Measurements from ENCODE around the gene STYXL1.
"Not testable (repeated sequence)": the region's sequence is repeated elsewhere in the genome, so short reads cannot be mapped to it uniquely, and the experiment has no call there.

The STYXL1 gene

GRCh38 chr7:76065016-76065612 is 17.3 kb upstream of the STYXL1 start:
- no peak for DNase-seq

- no peak for DNase-seq
These were observed 16.6 kb upstream of the STYXL1 start for GRCh38 chr7:76064208-76064970.

GRCh38 chr7:76063525-76063924 is 15.7 kb upstream of the STYXL1 start:
- DNase-seq = no peak

GRCh38 chr7:76063114-76063513 is 15.3 kb upstream of the STYXL1 start:
- no peak for DNase-seq

- no peak for DNase-seq
These were observed 14.5 kb upstream of the STYXL1 start for GRCh38 chr7:76062254-76062653.

- DNase-seq = no peak
These were observed 13.0 kb upstream of the STYXL1 start for GRCh38 chr7:76060842-76061241.

GRCh38 chr7:76058745-76059144 is 10.9 kb upstream of the STYXL1 start:
- DNase-seq = not testable (repeated sequence)

- DNase-seq = no peak
These were observed 10.0 kb upstream of the STYXL1 start for GRCh38 chr7:76057813-76058145.

GRCh38 chr7:76057103-76057812 is 9.5 kb upstream of the STYXL1 start:
- DNase-seq = no peak

GRCh38 chr7:76056241-76056640 is 8.4 kb upstream of the STYXL1 start:
- DNase-seq = no peak

- no peak for DNase-seq
These were observed 6.6 kb upstream of the STYXL1 start for GRCh38 chr7:76054123-76055120.

GRCh38 chr7:76053461-76053860 is 5.7 kb upstream of the STYXL1 start:
- no peak for DNase-seq

- not testable (repeated sequence) for DNase-seq
These were observed 4.9 kb upstream of the STYXL1 start for GRCh38 chr7:76052681-76053080.

GRCh38 chr7:76051840-76052239 is 4.0 kb upstream of the STYXL1 start:
- DNase-seq = no peak

GRCh38 chr7:76050545-76050944 is 2.7 kb upstream of the STYXL1 start:
- DNase-seq = no peak

GRCh38 chr7:76049295-76049694 is 1.5 kb upstream of the STYXL1 start:
- DNase-seq = peak; percentile 3

- DNase-seq = peak; percentile 10
These were observed 828 bp upstream of the STYXL1 start for GRCh38 chr7:76048668-76048988.

- no peak for DNase-seq
These were observed 442 bp downstream of the STYXL1 start for GRCh38 chr7:76047305-76047810.

- DNase-seq = no peak
These were observed 3.4 kb downstream of the STYXL1 start for GRCh38 chr7:76044375-76044865.

- DNase-seq = no peak
These were observed 7.7 kb downstream of the STYXL1 start for GRCh38 chr7:76040126-76040525.

GRCh38 chr7:76037310-76037709 is 10.5 kb downstream of the STYXL1 start:
- DNase-seq = no peak

- DNase-seq = no peak
These were observed 15.8 kb downstream of the STYXL1 start for GRCh38 chr7:76031964-76032363.

- not testable (repeated sequence) for DNase-seq
These were observed 18.1 kb downstream of the STYXL1 start for GRCh38 chr7:76029682-76030081.

Measured in NCI-H524 treated with DMSO at 0.1 percent for 48 hours (cell line).